ENCODE results near the gene ITPRID1.
"Not testable (repeated sequence)": the region's sequence is repeated elsewhere in the genome, so short reads cannot be mapped to it uniquely, and the experiment has no call there.

Gene ITPRID1

GRCh38 chr7:31513790-31514189, at the start of gene ITPRID1:
Gene ITPRID1 (plus strand): TSS chr7:31514090. CDS start chr7:31553025, 38,935 bp downstream.
- no peak for DNase-seq (ENCODE audit: low read depth in 2 of 2)

- no peak for DNase-seq (ENCODE audit: low read depth in 2 of 2)
Observed at GRCh38 chr7:31464601-31465000, 49.3 kb upstream of the ITPRID1 start.

DNA sequence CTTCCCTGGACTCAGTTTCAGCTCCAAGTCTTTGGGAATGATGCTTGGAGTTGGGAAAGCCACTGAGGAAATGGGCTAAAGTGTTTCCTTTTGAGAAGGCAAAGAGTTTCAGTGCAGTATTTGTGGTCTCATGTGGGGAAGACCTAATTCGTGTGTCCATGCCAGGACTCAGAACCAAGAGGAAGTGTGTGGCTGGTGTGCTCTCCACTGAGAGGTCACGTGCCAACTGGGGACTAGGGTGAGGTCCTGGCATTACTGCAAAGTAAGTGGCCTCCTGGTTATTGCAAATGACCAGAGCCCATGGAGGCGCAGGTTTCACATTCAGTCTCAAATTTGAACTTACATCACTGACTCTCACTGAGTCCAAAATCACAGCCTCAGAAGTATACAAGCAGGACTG, 48.6 kb upstream of the ITPRID1 start:
- DNase-seq (ENCODE audit: low read depth in 2 of 2): no peak

- DNase-seq (ENCODE audit: low read depth in 2 of 2): no peak
Observed at GRCh38 chr7:31466036-31466435, 47.9 kb upstream of the ITPRID1 start.

DNA sequence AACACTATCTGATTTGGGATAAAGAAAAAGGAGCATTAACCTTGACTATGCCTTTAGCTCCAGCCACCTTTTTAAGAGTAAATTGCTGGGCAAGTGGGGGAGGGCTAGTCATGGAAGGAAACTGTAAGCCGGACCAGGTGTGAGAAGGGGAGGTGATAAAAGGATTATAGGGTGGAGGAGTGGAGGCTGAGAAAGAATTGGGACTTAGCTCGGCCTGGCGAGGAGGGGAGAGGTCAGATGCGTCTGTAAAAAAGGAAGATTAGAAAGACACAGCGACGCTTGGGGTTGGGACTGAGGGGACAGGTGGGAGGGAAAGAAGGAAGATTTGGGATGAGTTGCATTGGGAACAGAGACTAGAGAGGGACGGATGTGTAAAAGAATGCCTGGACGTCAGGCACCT, 43.0 kb upstream of the ITPRID1 start:
- DNase-seq (ENCODE audit: low read depth in 2 of 2): not testable (repeated sequence)

DNA sequence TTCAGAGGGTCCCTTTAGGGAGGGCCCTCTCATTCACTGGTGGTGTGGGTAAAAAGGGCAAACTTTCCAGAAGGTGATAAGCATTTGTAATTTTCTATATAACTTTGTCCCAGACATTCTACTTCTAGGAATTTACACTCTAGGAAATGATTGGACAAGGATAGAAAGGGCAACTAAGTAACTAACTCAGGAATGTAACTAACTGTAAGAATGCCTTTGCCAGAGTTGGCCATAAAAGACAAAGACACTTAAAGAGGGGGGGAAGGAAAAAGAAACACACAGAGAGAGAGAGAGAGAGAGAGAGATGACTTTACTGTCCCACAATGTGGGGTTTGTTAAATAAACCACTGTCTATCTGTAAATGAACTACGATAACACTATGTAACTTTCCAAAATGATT, 38.5 kb upstream of the ITPRID1 start:
- no peak for DNase-seq (ENCODE audit: low read depth in 2 of 2)

GRCh38 chr7:31476073-31476745, 37.7 kb upstream of the ITPRID1 start:
- no peak for DNase-seq (ENCODE audit: low read depth in 2 of 2)

GRCh38 chr7:31476941-31477677, 36.8 kb upstream of the ITPRID1 start:
- DNase-seq (ENCODE audit: low read depth in 2 of 2): no peak

- DNase-seq (ENCODE audit: low read depth in 2 of 2): no peak
Observed at GRCh38 chr7:31478018-31478417, 35.9 kb upstream of the ITPRID1 start.

DNA sequence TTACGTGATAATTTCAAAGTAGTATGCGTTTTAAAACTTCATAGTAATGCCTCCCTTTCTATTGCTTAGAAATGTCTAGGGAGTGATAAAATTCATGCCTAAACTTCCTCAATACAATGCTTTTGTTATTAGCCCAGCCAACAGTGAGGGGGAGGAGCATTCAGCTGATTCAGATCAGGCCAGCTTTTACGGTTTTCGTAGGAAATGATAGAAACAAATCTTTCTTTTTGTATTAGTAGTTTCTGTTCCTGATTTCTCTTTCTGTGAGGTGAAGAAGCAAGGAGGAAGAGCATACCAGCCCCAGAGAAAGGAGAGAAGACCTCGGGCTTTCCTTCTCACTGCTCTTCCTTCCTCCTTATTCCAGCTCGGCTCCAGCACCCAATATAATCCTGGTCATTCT, 35.2 kb upstream of the ITPRID1 start:
- DNase-seq (ENCODE audit: low read depth in 2 of 2): no peak

GRCh38 chr7:31487071-31487470, 26.8 kb upstream of the ITPRID1 start:
- no peak for DNase-seq (ENCODE audit: low read depth in 2 of 2)

- DNase-seq (ENCODE audit: low read depth in 2 of 2): no peak
Observed at GRCh38 chr7:31487476-31487875, 26.4 kb upstream of the ITPRID1 start.

DNA sequence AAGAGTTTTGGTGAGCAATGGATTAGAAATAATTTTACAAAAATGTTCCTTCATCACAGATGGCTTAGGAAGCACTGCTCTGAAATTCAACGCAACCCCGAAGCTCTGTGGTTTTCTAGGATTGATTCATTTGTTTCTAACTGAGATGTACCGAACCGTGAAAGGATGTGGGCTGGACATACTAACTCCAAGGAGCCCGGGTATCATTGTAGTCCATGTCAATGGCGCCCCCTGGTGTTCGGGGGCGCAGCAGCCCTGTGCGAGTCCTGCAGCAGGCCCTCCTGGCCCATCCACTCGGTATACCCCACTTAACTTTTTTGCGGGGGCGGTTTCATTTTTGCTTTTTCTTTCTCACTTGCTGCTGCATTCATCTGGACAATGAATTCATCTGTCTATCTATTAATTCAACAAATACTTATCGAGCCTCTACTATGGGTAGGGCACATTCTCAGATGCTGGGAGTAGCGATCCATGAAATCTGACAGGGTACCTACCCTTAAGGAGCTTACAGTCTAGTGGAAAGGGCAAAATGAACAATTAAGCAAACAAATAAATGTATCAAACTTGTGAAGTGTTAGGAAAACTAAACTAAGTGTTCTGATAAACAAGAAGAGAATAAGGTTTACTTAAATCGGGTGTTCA, 25.2 kb upstream of the ITPRID1 start:
- no peak for DNase-seq (ENCODE audit: low read depth in 2 of 2)

DNA sequence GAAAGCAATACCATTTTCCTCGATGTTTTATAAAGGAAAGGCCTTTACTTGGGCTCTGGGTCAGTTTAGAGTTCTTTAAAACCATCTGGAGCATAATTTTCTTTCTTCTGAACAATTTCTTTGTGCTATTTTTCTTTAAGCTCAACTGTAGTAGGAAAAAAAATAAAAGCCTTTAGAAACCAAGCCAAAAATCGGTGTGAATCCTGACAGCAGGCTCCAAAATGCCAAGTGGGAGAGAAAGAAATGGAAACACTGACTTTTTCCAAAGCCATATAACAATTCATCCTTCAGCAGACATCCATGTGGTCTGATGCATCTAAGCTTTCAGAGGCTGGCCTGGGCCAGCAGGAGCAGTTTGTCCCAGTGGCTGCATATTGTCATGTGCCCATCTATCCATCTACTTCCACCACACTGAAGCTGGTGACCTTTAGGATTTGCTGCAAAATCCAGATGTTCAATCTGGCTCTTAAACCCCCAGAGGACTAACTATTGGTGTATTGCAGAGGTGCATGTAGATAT, 23.0 kb upstream of the ITPRID1 start:
- no peak for DNase-seq (ENCODE audit: low read depth in 2 of 2)

GRCh38 chr7:31492086-31492485, 21.8 kb upstream of the ITPRID1 start:
- DNase-seq (ENCODE audit: low read depth in 2 of 2): no peak

- no peak for DNase-seq (ENCODE audit: low read depth in 2 of 2)
Observed at GRCh38 chr7:31493714-31494181, 20.1 kb upstream of the ITPRID1 start.

DNA sequence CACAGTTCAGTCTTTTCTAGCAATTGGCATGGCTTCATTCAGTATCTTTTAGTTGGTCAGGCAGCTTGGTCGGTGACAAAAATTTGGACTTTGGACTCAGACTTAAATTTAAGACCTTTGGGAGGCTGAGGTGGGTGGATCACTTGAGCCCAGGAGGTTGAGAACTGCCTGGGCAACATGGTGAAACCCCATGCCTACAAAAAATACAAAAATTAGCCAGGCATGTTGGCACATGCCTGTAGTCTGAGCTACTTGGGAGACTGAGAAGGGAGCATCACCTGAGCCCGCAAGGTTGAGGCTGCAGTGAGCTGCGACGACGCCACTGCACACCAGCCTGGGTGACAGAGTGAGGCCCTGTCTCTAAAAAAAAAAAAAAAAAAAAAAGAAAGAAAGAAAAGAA, 19.5 kb upstream of the ITPRID1 start:
- no peak for DNase-seq (ENCODE audit: low read depth in 2 of 2)

- no peak for DNase-seq (ENCODE audit: low read depth in 2 of 2)
Observed at GRCh38 chr7:31495653-31496052, 18.2 kb upstream of the ITPRID1 start.

DNA sequence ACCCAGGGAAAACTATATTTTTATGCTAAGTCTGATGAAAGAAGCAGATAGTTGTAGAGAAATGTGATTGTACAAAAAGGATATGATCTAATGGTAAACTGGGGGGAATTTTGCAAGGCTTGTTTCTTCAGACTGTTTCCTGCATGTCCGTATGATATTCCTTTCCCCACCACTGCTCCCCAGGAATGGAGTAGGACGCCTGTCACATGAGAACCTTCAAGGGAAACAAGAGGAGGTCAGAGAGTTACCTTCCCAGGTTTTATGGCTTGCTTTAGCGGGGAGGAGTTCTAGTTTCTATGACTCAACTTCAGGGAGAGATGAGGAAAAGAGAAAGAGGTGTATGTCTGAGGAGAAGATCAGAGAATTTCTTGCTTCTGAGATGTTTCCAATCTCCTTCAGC, 16.4 kb upstream of the ITPRID1 start:
- DNase-seq (ENCODE audit: low read depth in 2 of 2): no peak

DNA sequence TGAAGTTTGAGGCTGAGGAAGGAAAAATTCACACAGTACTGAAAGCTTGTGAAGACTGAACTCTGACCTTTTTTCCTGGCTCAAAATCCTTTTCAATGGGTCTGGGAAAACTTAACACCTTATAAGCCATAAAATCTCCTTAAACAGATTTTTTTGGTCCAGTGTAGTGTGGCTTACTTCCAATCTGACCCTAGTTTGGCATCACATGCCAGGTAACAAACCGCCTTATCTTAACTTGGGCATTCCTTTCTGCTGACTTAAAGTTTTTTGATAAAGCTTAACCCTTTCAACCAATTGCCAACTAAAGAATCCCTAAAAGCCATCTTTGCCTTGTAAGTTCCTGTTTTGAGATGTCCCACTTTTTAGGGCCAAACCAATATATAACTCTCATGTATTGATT, 13.2 kb upstream of the ITPRID1 start:
- DNase-seq (ENCODE audit: low read depth in 2 of 2): no peak

DNA sequence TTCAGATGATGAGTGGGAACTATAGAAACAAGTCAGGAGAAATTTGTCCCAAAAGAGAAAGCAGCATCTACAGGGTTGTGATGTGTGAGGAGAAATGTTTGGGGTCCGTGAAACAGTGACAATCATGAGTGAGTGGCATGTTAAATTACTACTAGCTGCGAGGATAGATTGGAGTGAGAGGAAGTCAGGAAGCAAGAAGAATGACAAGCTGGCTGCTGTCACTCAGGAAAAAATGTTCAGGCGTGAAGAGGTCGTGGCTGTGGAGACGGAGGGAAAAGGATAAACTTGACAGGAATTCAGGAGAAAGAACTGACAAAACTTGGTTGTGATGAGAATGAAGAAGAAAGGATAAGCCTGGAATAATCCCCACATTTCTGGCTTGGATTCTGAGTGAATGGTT, 5.1 kb upstream of the ITPRID1 start:
- DNase-seq (ENCODE audit: low read depth in 2 of 2): no peak

GRCh38 chr7:31512166-31512565, 1.7 kb upstream of the ITPRID1 start:
- DNase-seq (ENCODE audit: low read depth in 2 of 2): no peak

Data from activated CD8-positive, alpha-beta memory T cell treated with anti-CD3 and anti-CD28 coated beads for 4 hours (primary cell).